GM21737 (cell line): ENCODE data around the gene CADPS.

Source experiments
- ATAC-seq: cut with Tn5 transposase; IDR thresholded peaks from one replicate; pipeline ENCODE4 v1.9.1; 2021; ENCODE audit warnings: mild to moderate bottlenecking, moderate library complexity; ENCODE audit not compliant: unreplicated experiment

CADPS gene

DNA sequence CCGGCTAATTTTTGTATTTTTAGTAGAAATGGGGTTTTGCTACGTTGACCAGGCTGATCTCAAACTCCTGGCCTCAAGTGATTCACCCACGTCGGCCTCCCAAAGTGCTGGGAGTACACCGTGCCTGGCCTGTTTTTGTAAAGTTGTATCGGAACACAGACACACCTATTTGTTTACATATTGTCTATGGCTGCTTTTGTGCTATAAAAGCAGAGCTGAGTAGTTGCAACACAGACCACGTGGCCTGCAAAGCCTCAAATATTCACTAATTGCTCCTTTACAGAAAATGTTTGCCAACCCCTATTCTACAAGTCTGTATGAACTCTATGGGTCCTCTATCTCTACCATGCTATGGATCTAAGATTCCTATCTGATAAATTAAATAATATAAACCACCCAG lies 175.5 kb downstream of the CADPS start:
- no peak for ATAC-seq

GRCh38 chr3:62696011-62696410 lies 179.2 kb downstream of the CADPS start:
- no peak for ATAC-seq

- ATAC-seq: no peak
These were observed 186.4 kb downstream of the CADPS start for GRCh38 chr3:62688812-62689211.

DNA sequence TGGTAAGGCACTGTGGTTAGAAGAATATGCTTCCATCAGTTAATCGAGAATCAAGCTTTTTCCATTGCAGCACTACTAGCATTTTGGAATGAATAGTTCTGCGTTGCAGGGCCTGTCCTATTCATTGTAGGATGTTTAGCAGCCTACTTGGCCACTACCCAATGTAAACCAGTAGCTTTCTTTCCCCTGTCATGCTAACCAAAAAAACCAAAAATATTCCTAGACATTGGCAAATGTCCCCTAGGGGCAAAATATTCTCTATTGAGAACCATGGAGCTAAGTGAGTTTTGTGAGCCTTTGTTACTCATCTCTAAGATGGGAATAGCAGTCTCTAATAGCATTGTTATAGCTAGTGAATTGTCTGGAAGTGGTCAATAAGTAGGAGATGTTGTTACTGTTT lies 187.2 kb downstream of the CADPS start:
- ATAC-seq: no peak

DNA sequence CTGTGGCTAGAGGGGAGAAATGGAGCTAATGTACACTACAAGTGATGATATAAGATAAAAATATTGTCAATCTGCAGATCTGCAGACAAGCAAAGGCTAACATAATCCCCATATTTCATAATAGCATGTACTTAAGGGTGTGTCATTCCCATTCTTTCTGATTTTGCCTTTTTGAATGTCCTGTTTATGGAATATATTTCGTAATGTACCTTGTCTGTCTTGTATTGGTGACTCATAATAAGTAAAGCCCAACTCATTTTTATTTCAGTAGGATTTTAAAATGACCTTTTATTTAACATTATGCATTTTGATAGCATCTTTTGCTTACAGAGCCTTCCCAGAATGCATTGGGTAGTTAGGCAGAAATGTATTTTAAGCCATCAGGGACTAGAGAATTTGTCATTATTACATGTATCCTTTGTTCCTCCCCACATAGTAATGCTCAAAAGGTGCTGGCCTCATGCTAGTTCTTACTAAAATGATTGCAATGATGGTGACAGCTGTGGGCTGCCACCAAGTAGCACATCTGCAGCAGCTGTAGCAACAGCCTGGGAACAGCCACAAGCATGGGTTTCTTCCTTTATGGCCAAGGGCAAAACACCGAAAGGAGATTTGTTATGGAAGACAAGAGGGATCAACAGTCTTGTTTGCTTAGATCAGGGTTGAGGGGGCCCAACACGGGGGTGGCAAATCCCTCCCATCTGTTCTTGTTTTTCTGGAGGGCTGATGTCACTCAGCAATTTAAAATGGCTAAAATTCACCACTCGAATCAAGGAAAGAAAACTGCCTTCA lies 188.5 kb downstream of the CADPS start:
- ATAC-seq: no peak

- no peak for ATAC-seq
These were observed 192.4 kb downstream of the CADPS start for GRCh38 chr3:62682826-62683225.

- ATAC-seq: no peak
These were observed 195.2 kb downstream of the CADPS start for GRCh38 chr3:62679988-62680387.

- no peak for ATAC-seq
These were observed 196.4 kb downstream of the CADPS start for GRCh38 chr3:62678841-62679240.

GRCh38 chr3:62677926-62678325 lies 197.3 kb downstream of the CADPS start:
- no peak for ATAC-seq

GRCh38 chr3:62676689-62677271 lies 198.4 kb downstream of the CADPS start:
- ATAC-seq: no peak

DNA sequence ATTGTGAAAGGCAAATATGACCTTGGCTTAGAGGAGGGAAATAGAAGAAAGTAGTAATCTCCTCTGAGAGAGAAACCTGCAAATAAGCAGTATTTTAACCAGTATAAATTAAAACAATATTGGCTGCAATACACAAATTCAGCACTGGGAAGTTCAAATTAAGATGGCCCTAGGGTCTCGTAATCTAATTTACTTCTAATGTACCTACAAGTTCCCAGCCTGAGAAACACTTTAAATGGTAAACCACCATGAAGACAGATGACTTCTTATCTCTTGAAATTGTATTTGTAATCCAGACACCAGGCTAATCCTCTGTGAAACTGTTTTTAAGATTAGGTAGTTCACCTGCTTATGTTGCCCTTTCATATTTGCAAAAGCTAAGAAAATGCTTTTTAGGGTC lies 199.7 kb downstream of the CADPS start:
- no peak for ATAC-seq

DNA sequence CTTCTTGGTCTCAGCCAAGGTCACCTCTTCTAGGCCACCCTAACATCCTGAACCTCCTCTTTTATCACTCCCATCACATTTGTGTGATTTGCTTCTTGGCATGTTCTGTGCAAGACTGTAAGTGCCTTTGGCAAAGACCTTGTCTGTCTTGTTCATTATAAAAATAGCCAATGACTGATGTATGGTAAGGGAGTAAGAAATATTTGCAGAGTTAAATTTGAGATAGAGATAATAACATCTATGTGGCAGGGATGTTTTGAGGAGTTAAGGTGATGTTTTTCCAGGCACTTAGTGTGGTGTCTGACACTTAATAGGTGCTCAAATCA lies 202.3 kb downstream of the CADPS start:
- ATAC-seq: no peak

- peak; percentile 72 for ATAC-seq
These were observed 202.8 kb downstream of the CADPS start for GRCh38 chr3:62672270-62672987.

DNA sequence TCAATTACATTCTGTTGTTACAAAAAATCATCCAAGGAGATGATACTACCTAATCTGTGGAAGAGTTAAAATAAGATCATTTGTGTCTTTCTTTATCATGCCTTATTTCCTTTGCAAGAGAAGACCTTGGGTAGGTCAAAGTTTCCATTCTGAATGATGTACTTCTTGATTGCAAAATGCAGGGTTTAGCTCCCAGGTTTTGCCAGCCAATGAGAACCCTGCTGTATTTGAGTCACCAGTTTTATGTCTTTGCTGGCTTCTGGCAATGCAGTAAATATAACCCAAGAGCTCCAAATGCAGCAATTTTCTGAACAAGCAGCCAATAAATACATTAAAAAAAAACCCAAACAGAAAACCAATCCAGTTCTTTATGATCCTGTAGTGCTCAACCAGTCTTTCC lies 204.9 kb downstream of the CADPS start:
- ATAC-seq: no peak

DNA sequence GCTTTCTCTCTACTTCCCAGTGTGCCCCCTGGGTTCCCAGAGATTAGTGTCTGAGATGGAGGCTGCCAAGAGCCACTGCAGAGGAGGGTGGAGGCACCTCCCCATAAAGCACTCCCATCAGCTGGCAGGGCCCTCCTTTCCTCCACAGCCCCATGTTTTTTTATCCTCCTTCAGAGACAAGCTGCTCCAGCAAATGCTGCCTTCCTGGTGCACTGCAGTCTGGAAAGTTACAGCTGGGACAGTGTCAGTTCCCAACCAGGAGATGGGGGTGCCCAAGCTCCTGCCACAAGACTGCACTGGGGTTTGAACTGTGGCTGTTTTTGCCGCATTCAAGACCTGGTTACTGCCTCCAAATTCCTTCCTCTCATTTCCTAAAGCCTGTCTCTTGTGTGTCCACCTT lies 206.1 kb downstream of the CADPS start:
- ATAC-seq: no peak

DNA sequence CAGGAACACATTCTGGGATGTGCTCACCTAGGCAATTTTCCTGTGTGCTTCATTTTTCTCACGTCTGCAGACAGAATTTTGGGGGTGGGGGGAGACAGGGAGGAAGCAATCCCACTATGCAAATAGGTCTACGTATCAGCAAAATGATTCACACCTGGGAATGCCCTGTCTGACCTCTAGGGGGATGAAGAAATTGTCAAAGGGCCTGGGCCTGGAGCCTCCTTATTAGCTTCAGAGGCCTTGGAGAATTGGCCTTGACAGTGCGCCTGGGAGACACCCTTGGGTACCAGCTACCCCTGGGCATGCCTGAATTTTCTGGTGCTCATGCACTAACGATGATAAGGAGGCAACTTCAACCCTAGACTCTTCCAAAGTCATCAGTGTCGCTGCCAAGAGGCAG lies 207.5 kb downstream of the CADPS start:
- ATAC-seq: peak; percentile 45

- ATAC-seq: peak; percentile 84
These were observed 209.4 kb downstream of the CADPS start for GRCh38 chr3:62665627-62666437.

DNA sequence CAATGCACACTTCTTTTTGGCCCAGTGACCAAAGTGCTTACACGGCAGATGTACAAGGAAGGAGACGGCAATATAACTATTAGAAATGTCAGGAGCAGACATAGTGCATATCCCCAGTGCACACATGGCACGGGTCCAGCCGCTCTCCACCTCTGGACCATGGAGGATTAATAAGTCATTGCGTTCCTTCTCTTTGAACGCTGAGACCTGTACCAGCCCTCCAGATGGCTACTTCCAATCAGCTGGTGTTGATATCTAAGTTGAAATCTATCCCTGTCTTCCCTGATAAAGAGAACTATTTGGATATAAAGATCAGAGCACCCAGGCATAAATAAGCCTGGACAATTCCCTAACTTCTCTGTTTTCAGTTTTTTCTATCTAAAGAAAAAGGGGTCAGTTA lies 212.5 kb downstream of the CADPS start:
- ATAC-seq: no peak

DNA sequence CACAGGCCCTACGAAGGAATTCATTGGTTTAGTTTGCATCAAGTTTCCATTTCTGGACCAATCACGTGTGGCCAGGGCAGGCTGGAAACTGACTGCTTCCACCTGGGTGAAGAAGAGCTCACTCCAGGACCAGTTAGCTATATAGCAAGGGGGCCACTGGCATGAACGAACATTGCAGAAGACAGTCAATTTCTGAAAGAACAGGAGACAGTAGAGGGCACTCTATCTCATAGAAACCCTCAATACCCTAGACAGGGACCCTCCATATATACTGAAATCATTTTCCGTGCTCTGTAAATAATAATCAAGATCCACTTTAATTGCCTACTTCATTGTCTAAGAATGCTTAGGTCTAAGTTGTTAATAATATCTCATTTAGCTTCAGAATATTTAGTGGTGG lies 215.6 kb downstream of the CADPS start:
- no peak for ATAC-seq

DNA sequence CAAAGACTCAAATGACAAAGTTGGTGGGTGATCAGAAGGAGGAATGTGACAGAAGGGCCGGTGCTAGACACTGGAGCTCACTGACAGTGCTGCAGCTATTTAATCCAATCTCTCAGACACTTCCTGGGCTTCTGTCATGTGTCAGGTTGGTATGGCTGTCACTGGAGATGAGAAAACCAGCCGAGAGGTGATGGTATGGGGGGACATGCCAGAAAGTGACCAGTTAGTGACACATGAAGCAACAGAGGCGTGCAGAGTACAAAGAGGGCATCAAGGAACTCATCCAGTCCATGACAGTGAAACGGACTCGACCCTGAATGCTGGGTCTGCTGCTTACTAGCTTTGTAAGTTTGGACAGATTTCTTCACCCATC lies 219.5 kb downstream of the CADPS start:
- ATAC-seq: no peak

- no peak for ATAC-seq
These were observed 220.0 kb downstream of the CADPS start for GRCh38 chr3:62655056-62655690.
